MM.1S (cell line): ENCODE results near the gene TLE1.

Experiments used
- DNase-seq: peaks from one replicate; pipeline ENCODE4 v3.0.0-alpha.2; 2015
- H2AFZ ChIP-seq: fragments of 300-600 bp; sonication (generic); 2 replicates; pipeline ENCODE4 v1.6.0; 2016; ENCODE audit warnings: antibody characterized with exemption, low read length
- H3F3A ChIP-seq: fragments of 300-600 bp; sonication (generic); 2 replicates; pipeline ENCODE4 v1.6.1; 2016; ENCODE audit warnings: mild to moderate bottlenecking, antibody characterized with exemption, low read length, moderate library complexity, mixed read lengths; ENCODE audit not compliant: insufficient read depth
- H3K27ac ChIP-seq: fragments of 300-600 bp; sonication (generic); 2 replicates; pipeline ENCODE4 v1.5.1; 2016; ENCODE audit warnings: mild to moderate bottlenecking, low read length
- H3K27me3 ChIP-seq: fragments of 300-600 bp; sonication (generic); replicated peaks from 2 replicates; pipeline ENCODE4 v1.6.0; 2016; ENCODE audit warnings: low read length; ENCODE audit not compliant: insufficient read depth
- H3K36me3 ChIP-seq: fragments of 300-600 bp; sonication (generic); replicated peaks from 2 replicates; pipeline ENCODE4 v1.6.1; 2016; ENCODE audit warnings: mild to moderate bottlenecking, low read length, mixed read lengths; ENCODE audit not compliant: insufficient read depth
- H3K4me1 ChIP-seq: fragments of 300-600 bp; sonication (generic); 2 replicates; pipeline ENCODE4 v1.6.1; 2016; ENCODE audit warnings: low read length, mixed read lengths
- H3K4me2 ChIP-seq: fragments of 300-600 bp; sonication (generic); 2 replicates; pipeline ENCODE4 v1.6.0; 2016; ENCODE audit warnings: low read depth, low read length
- H3K4me3 ChIP-seq: fragments of 300-600 bp; sonication (generic); 2 replicates; pipeline ENCODE4 v1.5.1; 2016; ENCODE audit warnings: low read length, mixed read lengths
- H3K79me2 ChIP-seq: fragments of 300-600 bp; sonication (generic); 2 replicates; pipeline ENCODE4 v1.6.1; 2016; ENCODE audit warnings: mixed run types, low read length, mixed read lengths
- H3K9ac ChIP-seq: fragments of 300-600 bp; sonication (generic); 2 replicates; pipeline ENCODE4 v1.6.1; 2016; ENCODE audit warnings: low read length, mixed read lengths
- H3K9me2 ChIP-seq: fragments of 300-600 bp; sonication (generic); replicated peaks from 2 replicates; pipeline ENCODE4 v1.6.1; 2016; ENCODE audit warnings: mild to moderate bottlenecking, low read length, mixed read lengths; ENCODE audit not compliant: insufficient read depth
- H3K9me3 ChIP-seq: fragments of 300-600 bp; sonication (generic); replicated peaks from 2 replicates; pipeline ENCODE4 v1.6.1; 2016; ENCODE audit warnings: mild to moderate bottlenecking, low read length, mixed read lengths; ENCODE audit not compliant: insufficient read depth
- H4K20me1 ChIP-seq: fragments of 300-600 bp; sonication (generic); 2 replicates; pipeline ENCODE4 v1.6.1; 2016; ENCODE audit warnings: mild to moderate bottlenecking, low read length, moderate library complexity, mixed read lengths; ENCODE audit not compliant: insufficient read depth
- EZH2 ChIP-seq: fragments of 300-600 bp; sonication (generic); optimal IDR thresholded peaks from 2 replicates; pipeline ENCODE3; 2017; ENCODE audit warnings: low read depth, mild to moderate bottlenecking, antibody characterized with exemption, low read length, mixed read lengths
- EZH2phosphoT487 ChIP-seq: fragments of 300-600 bp; sonication (generic); IDR thresholded peaks from 2 replicates; pipeline ENCODE4 v1.6.1; 2018; ENCODE audit warnings: antibody characterized with exemption, low read length
- TF ChIP-seq, protein P1 (sequence below): fragments of 300-600 bp; sonication (generic); IDR thresholded peaks from 2 replicates; pipeline ENCODE4 v1.5.1; 2016; ENCODE audit warnings: antibody characterized with exemption, low read length, mixed read lengths

TLE1 gene

DNA sequence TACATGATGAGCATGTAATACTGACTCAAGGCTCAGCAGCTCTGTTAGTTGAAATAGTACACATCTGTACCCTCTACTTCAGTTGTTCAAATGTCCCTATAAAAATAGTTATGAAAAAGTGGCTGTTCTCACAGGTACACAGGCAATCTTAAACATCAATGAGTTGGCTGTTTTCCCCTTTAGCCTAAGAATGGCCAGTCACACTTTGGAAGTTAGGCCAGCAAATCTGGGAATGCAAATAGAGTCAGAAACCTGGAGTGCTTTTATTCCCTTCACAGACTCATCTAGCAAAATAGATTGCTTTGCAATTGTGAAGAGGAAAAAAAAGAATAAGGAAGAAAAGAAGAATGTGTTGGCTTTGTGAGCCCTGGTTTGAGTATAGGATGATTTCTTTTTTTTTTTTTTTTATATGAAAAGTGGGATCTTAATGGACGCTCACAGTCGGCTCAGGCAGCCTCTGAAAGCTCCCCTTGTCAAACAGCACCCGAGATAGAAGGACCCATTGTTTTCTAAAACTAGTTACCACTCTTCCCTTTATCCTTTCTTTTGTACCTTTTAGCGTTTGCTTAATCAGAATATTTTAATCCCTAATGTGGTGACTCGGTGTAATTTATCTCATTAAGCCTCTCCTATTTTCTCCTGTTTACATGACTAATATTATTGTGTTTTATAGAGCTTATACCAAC, 27.9 kb upstream of the TLE1 start:
- H3K4me3 ChIP-seq = no peak overlapping the region
- no peaks in the 10 kb centered on the region for H3K36me3 ChIP-seq
- H3K79me2 ChIP-seq = no peaks in the 10 kb centered on the region
- H3K4me1 ChIP-seq = no peaks in the 10 kb centered on the region
- no peak overlapping the region for H2AFZ ChIP-seq
- H3K4me2 ChIP-seq = no peak overlapping the region
- H3K9me2 ChIP-seq = no peaks in the 10 kb centered on the region
- no peak for TF ChIP-seq EZH2
- TF ChIP-seq, protein P1, sequence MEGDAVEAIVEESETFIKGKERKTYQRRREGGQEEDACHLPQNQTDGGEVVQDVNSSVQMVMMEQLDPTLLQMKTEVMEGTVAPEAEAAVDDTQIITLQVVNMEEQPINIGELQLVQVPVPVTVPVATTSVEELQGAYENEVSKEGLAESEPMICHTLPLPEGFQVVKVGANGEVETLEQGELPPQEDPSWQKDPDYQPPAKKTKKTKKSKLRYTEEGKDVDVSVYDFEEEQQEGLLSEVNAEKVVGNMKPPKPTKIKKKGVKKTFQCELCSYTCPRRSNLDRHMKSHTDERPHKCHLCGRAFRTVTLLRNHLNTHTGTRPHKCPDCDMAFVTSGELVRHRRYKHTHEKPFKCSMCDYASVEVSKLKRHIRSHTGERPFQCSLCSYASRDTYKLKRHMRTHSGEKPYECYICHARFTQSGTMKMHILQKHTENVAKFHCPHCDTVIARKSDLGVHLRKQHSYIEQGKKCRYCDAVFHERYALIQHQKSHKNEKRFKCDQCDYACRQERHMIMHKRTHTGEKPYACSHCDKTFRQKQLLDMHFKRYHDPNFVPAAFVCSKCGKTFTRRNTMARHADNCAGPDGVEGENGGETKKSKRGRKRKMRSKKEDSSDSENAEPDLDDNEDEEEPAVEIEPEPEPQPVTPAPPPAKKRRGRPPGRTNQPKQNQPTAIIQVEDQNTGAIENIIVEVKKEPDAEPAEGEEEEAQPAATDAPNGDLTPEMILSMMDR = no peak
- TF ChIP-seq EZH2phosphoT487 = no peak
- no peak overlapping the region for H3K9ac ChIP-seq
- no peaks in the 10 kb centered on the region for H3K9me3 ChIP-seq
- H3K27ac ChIP-seq = no peak overlapping the region
- H4K20me1 ChIP-seq = no peaks in the 10 kb centered on the region
- DNase-seq = no peak
- H3K27me3 ChIP-seq = no peaks in the 10 kb centered on the region
- no peaks in the 10 kb centered on the region for H3F3A ChIP-seq

DNA sequence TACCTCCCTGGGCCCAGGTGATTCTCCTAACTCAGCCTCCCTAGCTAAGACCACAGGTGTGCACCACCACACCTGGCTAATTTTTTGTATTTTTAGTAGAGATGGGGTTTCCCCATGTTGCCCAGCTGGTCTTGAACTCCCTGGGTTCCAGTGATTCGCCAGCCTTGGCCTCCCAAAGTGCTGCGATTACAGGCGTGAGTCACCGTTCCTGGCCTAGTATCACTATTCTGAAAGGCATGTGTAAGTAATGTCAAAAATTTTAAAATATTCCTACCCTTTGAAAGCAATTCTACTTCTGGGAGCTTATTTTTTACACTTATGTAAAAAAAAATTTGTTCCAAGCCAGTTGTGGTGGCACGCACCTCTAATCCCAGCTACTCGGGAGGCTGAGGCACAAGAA, 27.1 kb upstream of the TLE1 start:
- Histone ChIP-seq H3K36me3 (no peaks in the 10 kb centered on the region), H3K4me3 (no peak overlapping the region), H3K9me3 (no peaks in the 10 kb centered on the region), H2AFZ (no peak overlapping the region), H3K9me2 (no peaks in the 10 kb centered on the region), H3F3A (no peaks in the 10 kb centered on the region), H3K4me2 (no peak overlapping the region), H3K9ac (no peak overlapping the region), H3K79me2 (no peaks in the 10 kb centered on the region), H3K27ac (no peak overlapping the region), H3K4me1 (no peaks in the 10 kb centered on the region), H4K20me1 (no peaks in the 10 kb centered on the region), H3K27me3 (no peaks in the 10 kb centered on the region)
- DNase-seq = no peak
- TF ChIP-seq EZH2 (no peak), EZH2phosphoT487 (no peak)
- TF ChIP-seq, protein P1 = no peak

DNA sequence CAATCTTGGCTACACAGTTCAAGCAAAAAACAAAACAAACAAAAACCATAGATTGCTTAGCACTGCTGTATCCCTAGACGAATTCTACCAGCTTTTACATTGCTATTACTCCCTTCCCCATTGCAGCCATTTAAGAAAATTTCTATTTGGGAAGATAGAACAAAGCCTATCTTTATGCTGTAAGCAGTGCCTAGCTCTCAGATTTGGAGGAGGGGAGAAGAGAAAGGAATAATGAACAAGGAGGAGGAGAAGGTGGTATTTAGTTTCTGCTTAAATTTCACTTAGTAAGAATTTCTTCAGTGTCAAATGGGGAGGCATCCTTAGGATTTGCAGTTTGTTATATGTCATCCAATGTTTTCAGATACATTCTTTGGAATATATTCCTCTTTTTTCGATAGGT, 16.2 kb upstream of the TLE1 start:
- Histone ChIP-seq H3K4me1 (no peaks in the 10 kb centered on the region), H3K9me3 (no peaks in the 10 kb centered on the region), H3F3A (no peaks in the 10 kb centered on the region), H3K27ac (no peak overlapping the region), H3K9me2 (no peaks in the 10 kb centered on the region), H4K20me1 (no peaks in the 10 kb centered on the region), H3K79me2 (no peaks in the 10 kb centered on the region), H3K4me3 (no peak overlapping the region), H3K36me3 (no peaks in the 10 kb centered on the region), H3K9ac (no peak overlapping the region), H3K4me2 (no peak overlapping the region), H2AFZ (no peak overlapping the region), H3K27me3 (no peaks in the 10 kb centered on the region)
- TF ChIP-seq EZH2phosphoT487 (no peak), EZH2 (no peak)
- TF ChIP-seq, protein P1 = no peak
- no peak for DNase-seq
